IMR-90 (cell line): ENCODE results near the gene CUTC.

Experiments
- CEBPB ChIP-seq: IDR thresholded peaks from 2 replicates; pipeline ENCODE4 v1.6.1; 2012; ENCODE audit warnings: low read depth, low read length, improper control_type of control experiment
- FOS ChIP-seq: fragments of 150-350 bp; IDR thresholded peaks from 2 replicates; pipeline ENCODE4 v1.6.1; 2016; ENCODE audit warnings: low read depth, low read length
- POLR2A ChIP-seq: IDR thresholded peaks from 2 replicates; pipeline ENCODE4 v1.6.1; 2012; ENCODE audit warnings: mild to moderate bottlenecking, low read depth, low read length
- RAD21 ChIP-seq: IDR thresholded peaks from 2 replicates; pipeline ENCODE4 v1.6.1; 2012; ENCODE audit warnings: low read length, improper control_type of control experiment
- RFX5 ChIP-seq: IDR thresholded peaks from 2 replicates; pipeline ENCODE4 v1.8.0; 2012; ENCODE audit warnings: low read depth, mild to moderate bottlenecking, low read length, moderate library complexity
- SMC3 ChIP-seq: fragments of 150-350 bp; IDR thresholded peaks from 2 replicates; pipeline ENCODE4 v1.6.1; 2016; ENCODE audit warnings: low read depth, mild to moderate bottlenecking, antibody characterized with exemption, low read length, moderate library complexity
- TF ChIP-seq, protein P1 (sequence below): conservative IDR thresholded peaks from 2 replicates; pipeline ENCODE4 v1.5.1; 2012; ENCODE audit warnings: mild to moderate bottlenecking, low read depth, low read length, improper control_type of control experiment
- TF ChIP-seq, protein P2 (sequence below): fragments of 150-350 bp; IDR thresholded peaks from 2 replicates; pipeline ENCODE4 v1.6.1; 2016; ENCODE audit warnings: low read depth, mild to moderate bottlenecking, low read length, moderate library complexity, borderline replicate concordance

DNA sequence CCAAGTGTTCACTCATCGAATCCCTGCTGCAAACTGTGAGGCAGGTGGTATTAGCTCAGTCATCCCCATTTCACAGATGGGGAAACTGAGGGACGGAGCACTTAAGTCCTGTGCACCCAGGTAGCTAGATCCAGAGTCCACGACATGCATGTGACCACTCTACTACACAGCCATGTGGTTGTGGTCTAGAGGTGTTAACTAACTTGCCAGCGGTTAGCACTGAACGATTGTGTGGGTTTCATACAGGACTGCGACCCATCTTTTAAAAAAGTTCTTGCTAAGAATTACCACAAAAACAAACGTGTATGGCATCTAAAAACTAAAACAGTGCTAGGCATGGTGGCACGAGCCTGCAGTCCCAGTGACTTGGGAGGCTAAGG, 34.3 kb downstream of the CUTC start:
- TF ChIP-seq, protein P1, sequence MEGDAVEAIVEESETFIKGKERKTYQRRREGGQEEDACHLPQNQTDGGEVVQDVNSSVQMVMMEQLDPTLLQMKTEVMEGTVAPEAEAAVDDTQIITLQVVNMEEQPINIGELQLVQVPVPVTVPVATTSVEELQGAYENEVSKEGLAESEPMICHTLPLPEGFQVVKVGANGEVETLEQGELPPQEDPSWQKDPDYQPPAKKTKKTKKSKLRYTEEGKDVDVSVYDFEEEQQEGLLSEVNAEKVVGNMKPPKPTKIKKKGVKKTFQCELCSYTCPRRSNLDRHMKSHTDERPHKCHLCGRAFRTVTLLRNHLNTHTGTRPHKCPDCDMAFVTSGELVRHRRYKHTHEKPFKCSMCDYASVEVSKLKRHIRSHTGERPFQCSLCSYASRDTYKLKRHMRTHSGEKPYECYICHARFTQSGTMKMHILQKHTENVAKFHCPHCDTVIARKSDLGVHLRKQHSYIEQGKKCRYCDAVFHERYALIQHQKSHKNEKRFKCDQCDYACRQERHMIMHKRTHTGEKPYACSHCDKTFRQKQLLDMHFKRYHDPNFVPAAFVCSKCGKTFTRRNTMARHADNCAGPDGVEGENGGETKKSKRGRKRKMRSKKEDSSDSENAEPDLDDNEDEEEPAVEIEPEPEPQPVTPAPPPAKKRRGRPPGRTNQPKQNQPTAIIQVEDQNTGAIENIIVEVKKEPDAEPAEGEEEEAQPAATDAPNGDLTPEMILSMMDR: no peak
- TF ChIP-seq SMC3 (no peak), POLR2A (no peak), CEBPB (no peak), RAD21 (no peak), FOS (no peak), RFX5 (no peak)
- TF ChIP-seq, protein P2, sequence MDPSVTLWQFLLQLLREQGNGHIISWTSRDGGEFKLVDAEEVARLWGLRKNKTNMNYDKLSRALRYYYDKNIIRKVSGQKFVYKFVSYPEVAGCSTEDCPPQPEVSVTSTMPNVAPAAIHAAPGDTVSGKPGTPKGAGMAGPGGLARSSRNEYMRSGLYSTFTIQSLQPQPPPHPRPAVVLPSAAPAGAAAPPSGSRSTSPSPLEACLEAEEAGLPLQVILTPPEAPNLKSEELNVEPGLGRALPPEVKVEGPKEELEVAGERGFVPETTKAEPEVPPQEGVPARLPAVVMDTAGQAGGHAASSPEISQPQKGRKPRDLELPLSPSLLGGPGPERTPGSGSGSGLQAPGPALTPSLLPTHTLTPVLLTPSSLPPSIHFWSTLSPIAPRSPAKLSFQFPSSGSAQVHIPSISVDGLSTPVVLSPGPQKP: no peak
